Erythroblast (primary cell): Measurements from ENCODE around the gene PTS.

Experiments
- DNase-seq, 2 experiments: peaks; one replicate each; lab custom pipeline; 2025; lab: John Stamatoyannopoulos, UW
- GATA1 ChIP-seq: IDR thresholded peaks from 2 replicates; pipeline ENCODE4 v1.6.1; 2011; ENCODE audit warnings: low read depth, mild to moderate bottlenecking, control low read depth, low read length, moderate library complexity
- POLR2A ChIP-seq: IDR thresholded peaks from 2 replicates; pipeline ENCODE4 v1.6.1; 2011; ENCODE audit warnings: mild to moderate bottlenecking, low read length

The PTS gene

DNA sequence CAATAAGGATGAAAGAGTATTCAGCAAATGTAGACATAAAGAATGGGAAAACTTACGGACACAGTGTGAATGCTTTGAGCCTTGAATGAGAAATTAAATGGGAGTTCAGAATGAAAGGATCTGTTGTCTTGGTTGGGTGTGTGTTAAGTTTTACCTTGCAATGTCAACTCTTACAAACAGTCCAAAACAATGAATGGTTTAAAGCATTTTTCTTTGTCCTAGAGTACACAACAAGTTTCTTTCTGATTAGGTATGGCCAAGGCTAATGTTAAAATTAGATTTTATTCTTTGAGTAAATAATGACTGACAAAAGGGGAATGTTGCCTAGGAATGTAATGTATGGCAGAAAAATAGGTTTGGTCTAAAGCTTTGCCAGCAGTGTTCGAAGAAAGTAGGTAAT is 2.5 kb downstream of the PTS start:
- no peak for DNase-seq
- TF ChIP-seq POLR2A, result no peak
- no peak for TF ChIP-seq GATA1

DNA sequence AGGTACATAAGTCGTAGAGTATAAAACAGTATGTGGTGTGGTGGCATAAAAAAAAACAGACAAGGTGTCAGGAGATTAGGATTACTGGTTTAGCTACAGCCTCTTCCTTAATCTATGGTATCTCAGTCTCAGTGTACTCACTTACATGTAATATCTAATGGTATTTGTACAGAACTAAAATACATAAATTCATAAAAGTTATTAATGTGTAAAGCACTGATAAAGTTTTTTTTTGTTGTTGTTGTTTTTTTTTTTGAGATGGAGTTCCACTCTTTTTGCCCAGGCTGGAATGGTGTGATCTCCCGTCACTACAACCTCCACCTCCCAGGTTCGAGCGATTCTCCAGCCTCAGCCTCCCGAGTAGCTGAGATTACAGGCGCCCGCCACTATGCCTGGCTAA is 2.9 kb downstream of the PTS start:
- TF ChIP-seq GATA1, result no peak
- DNase-seq, result no peak

DNA sequence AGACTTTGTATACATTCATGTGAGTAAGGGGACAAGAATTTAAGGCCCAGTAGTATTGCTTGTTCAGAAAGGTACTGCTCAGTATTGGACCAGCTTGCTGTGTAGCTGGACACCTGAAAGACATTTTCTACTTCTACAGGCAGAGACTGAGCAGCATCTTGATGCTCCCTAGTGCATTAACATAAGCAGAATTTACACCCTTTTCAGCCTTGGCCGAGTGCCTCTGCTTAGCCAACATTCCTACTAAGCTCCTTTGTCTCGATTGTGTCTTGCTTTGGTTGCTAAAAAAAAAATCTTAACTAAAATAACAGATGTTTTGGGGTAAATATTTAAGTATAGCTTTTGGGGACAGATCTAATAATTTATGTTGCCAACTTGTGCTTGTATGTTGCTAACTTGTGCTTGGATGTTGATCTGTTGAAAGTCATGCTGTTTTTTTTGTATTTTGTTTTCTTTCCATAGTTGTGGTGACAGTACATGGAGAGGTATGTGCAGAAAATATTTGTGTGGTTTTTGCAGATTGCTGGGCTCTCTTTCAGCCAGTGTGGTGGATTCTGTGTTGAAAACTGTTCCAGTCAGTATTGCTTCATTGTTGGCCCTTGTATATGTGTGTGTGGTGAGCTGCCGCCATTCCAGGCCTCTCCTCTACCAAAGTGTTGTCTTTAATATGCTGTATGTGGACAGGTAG is 3.7 kb downstream of the PTS start:
- no peak for DNase-seq
- no peak for TF ChIP-seq POLR2A
- TF ChIP-seq GATA1, result no peak

DNA sequence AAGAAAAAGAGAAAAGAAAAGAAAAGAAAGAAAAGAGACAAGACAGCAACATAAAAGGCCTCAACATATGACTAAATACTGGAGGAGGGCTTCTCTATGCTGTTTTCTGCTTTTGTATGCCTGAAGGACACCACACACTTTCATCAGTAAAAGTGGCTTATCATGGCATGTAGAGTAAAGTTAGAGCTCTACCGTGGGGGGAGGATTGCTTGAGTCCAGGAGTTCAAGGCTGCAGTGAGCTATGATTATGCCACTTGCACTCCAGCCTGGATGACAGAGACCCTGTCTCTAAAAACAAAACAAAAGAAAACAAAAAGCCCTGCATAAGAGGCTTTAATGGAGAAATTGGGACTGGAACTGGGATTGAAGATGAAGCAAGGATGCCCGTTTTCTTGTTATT is 5.7 kb downstream of the PTS start:
- TF ChIP-seq GATA1 (no peak), POLR2A (no peak)
- DNase-seq, result no peak

DNA sequence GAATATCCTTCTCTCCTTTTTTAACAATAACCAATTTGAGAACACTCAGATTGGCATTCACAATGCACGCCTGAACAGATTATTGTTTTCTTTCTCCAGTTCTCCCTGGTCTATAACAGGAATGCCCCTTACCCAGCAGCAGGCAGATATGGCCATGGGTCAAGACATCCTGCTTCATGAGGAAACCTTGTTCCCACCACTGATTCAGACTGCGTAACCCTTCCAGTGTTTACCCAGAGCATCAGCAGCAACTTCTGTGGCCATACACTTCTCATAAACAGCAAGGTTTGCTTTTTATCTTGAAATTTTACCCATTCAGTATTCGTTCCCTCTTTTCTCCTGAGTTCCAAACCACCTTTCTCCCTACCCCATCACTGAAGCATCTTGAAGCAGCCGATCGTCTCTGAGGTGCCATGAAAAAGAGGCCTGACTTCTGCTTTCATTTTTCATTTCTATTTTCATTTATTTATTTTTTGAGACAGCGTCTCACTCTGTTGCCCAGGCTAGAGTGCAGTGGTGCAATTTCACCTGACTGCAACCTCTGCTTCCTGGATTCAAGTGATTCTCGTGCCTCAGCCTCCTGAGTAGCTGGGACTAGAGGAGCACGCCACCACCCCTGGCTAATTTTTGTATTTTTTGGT is 9.6 kb downstream of the PTS start:
- TF ChIP-seq POLR2A (no peak), GATA1 (no peak)
- no peak for DNase-seq

DNA sequence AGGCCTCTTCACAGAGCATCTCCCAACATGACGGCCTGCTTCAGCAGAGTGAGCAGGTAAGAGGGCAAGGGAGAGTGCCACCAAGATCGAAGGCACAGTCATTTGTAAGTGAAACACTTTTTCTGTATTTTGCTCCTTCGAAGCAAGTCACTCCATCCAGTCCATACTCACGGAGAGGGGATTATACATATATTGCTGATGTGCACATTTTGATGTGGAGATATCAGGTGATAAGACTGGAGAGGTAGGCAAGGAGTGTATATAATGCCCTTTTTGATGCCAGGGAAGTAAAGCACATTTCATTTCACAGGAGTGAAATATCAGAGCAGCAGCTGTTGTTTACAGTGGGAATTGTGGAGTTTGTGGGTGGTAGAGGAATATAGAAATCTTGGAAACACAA is 11.2 kb downstream of the PTS start:
- DNase-seq, result no peak
- TF ChIP-seq POLR2A (no peak), GATA1 (no peak)

DNA sequence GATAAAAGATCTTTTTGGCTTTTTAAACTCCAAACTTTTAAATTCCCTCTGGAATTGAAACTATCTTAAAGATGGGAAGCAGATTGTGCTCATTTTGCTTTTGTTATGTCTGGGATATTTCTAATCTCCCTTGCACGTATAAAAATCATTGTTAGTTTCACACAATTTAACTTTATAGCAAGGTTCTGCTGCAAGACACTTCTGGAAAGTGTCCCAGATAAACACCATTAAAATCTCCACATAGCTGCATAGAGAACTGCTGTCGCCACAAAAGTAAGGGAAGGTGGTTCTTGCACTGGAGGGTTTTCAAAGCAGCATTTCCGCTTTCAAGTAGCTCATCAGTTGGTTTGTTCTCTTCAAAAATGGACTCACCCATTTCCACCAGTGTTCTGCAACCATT is 11.8 kb downstream of the PTS start:
- DNase-seq, result no peak
- TF ChIP-seq POLR2A (no peak), GATA1 (no peak)

DNA sequence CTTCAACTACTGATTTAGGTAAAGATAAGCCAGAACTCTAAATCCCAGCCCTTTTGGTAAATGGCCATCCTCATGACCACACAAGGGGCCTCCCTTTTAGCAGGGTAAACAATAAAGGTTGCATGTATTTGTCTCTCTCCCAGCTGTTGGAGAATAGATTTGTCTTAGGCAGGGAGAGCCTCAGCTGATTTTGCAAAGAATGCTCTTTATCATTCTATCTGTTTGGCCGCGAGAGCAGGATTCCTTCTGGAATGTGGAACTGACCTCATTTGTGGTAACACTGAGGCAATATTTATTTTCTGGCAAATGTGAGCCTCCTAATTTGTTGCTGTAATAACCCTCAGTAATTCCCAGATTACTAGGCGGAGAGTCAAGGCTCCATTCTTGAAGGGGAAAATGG is 15.3 kb downstream of the PTS start:
- DNase-seq, result no peak
- TF ChIP-seq POLR2A (no peak), GATA1 (no peak)

DNA sequence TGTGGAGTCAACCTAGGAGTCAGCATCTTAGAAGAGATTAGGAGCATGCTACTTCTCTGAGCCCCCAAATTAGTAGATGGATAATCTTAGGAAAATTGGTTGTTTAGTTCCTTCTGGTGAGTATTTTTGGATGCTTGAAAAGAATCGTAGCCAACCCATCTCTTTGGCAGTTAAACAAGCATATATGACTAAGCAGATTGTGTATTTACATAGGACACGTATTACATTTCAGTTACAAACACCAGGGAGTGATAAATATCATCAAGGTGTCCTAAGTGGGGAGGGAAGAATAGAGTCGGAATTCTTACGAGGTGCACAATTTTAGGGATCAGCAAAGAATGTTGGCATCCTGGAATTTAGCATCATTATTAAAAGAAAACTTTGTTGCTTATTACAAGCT is 21.0 kb downstream of the PTS start:
- DNase-seq, result peak in 1 of 2 experiments; percentile 9
- TF ChIP-seq POLR2A, result no peak
- TF ChIP-seq GATA1, result no peak

DNA sequence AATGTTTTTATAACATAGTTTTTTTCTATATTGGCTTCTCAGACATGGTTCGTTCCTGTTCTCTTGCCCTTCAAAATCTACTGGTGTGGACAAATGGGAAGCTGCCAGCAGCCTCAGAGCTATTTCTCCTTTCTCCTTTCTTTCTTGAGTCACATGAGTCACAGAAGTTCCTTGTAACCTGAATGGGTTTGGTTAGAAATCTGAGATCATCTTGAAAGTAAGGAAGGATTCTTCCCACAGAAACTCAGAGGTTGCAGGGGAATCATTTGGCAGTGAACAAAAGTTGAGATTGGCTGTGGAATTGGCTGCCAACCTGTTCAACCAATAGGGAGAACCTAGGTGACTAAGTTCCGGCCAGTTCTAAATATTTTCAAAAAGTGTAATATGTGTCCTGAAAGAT is 22.0 kb downstream of the PTS start:
- no peak for DNase-seq
- TF ChIP-seq GATA1, result no peak
- no peak for TF ChIP-seq POLR2A

DNA sequence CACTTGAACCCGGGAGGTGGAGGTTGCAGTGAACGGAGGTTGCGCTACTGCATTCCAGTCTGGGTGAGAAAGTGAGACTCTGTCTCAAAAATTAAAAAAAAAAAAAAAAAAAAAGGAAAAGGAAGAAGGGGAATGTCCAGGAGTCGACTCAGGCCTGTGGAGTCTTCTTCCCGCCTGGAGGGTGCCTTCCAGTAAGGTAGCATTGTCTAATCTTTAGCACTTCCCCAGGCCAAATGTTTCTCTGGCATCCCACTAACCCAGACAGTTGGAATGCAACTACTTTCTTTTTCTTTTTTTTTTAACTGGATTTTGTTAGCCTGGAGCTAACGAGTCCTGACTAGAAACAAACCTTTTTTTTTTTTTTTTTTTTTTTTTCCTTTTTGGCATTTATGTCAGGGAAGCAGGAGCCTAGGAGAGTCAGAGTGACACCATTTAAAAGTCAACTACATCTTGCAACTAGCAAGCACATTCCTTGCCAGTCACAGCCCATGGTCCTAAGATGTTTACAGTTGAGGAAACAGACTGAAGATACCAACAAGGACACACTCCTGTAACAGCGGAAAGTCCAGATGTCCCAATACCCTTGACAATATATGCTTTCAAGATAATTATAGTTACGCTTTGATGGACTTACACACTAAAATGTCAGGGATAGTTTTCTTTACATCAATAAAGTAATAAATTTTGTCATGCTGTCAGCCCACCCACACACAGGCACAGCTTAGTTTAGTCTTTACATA is 23.8 kb downstream of the PTS start:
- no peak for DNase-seq
- no peak for TF ChIP-seq GATA1
- TF ChIP-seq POLR2A, result no peak

DNA sequence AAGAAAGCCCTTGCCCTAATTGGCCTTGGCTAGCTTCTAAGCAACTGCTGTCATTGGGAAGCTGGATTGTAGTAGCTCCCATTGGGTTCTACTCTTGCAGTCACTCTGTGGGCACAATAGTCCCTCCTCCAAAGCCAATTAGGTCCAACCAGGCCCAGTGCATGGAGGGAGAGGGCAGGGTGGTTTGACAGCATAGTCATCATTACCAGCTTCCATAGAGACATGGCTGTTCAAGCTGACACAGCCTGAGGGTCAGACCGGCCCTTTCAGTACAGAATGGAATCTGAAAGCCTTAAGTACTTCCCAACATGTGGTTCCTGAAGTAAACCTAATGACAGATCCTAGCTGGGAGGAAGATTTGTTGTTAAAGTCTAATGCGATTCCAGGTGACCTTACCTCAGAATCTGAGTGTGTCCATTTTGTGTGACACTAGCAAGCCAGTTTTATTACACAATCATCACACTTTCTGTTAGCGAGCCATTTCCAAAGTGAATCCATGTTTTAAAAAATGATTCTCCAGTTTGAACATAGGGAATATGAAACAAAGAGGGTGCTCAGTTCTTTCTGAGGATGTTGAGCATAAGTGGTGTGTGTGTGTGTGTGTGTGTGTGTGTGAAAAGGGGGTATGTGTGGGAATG is 27.5 kb downstream of the PTS start:
- no peak for DNase-seq
- TF ChIP-seq GATA1 (no peak), POLR2A (no peak)

DNA sequence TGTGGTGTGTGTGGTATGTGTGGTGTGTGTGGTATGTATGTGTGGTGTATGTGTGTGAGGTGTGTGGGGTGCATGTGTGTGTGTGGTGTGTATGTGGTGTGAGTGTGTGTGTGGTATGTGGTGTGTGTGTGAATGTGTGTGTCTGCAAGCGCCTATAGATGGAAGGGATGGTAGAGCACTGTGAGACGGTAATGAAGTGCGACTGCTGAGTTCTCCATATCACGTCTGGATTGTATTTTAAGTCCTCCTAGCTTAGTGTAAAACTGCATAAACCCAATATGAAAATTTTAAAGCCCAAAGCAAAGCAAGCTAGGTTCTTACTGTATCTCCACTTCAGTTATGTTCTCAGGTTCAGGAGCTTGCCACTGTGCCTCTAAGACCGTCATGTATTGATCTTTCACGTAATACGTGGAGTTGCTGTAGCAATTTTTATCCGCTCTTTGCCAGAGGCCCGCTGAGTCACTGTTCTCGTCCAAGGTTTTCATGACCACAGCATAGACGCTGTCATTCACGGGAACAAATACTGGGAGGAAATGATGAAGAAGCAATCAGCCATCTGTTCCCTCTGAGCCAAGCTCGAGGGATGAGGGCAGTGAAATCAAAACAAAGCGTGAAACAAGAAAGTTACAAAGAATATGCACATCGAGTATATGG is 29.0 kb downstream of the PTS start:
- no peak for TF ChIP-seq POLR2A
- TF ChIP-seq GATA1, result no peak
- DNase-seq, result no peak

DNA sequence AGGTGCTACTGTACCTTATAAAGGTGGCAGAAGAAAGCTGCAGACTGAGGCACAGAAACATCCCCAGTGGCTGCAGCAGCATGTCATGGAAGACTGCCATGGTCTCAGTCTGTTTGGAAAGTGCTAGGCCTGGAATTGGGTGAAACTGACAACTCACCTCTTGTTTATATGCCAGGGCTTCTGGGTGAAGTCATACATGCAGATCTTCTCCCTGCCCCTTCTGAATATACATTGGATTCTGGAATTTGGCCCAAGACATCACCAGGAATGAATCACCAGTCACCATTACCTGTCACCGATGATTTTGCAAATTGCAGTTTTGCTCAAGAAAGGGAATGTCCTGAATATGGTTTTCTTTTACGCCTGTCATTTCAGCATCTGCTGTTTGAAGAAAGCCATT is 34.3 kb downstream of the PTS start, which contains the start of gene PLET1:
PLET1 (minus strand) TSS at position 371 of the 400 bp plus-strand sequence; CDS start at position 100, 271 bp downstream.
- no peak for TF ChIP-seq GATA1
- TF ChIP-seq POLR2A, result no peak
- DNase-seq, result no peak
